HL-60 (cell line): ENCODE data around the gene PTPRN2.

Source experiments
- DNase-seq, 2 experiments: peaks; one replicate each; pipeline ENCODE4 v3.0.0-alpha.2; 2010 to 2020; ENCODE audit warnings: low read depth in 1 of 2, low spot score in 1 of 2
- H3K27ac ChIP-seq: fragments of 250-450 bp; sonication (Bioruptor Pico); replicated peaks from 2 replicates; pipeline ENCODE4 v1.5.1; 2020; ENCODE audit warnings: mild to moderate bottlenecking, moderate library complexity
- H3K27me3 ChIP-seq: fragments of 250-450 bp; sonication (Bioruptor Pico); 2 replicates; pipeline ENCODE4 v1.5.1; 2021; ENCODE audit warnings: mild to moderate bottlenecking, moderate library complexity; ENCODE audit not compliant: insufficient read depth, poor library complexity, severe bottlenecking
- H3K4me3 ChIP-seq: replicated peaks from 2 replicates; pipeline ENCODE4 v1.5.1; 2011; ENCODE audit warnings: mild to moderate bottlenecking, control low read depth, low read length; ENCODE audit not compliant: insufficient read depth
- CTCF ChIP-seq: IDR thresholded peaks from one replicate; pipeline ENCODE4 v1.5.1; 2011; ENCODE audit warnings: low read length, control low read depth, inconsistent platforms; ENCODE audit not compliant: insufficient read depth
- GABPA ChIP-seq: IDR thresholded peaks from 2 replicates; pipeline ENCODE4 v1.6.1; 2012; ENCODE audit warnings: low read depth
- POLR2AphosphoS5 ChIP-seq: IDR thresholded peaks from 2 replicates; pipeline ENCODE4 v1.6.1; 2012; ENCODE audit warnings: low read depth
- REST ChIP-seq: IDR thresholded peaks from 2 replicates; pipeline ENCODE4 v1.6.1; 2012; ENCODE audit warnings: low read depth; ENCODE audit not compliant: insufficient replicate concordance
- SPI1 ChIP-seq: IDR thresholded peaks from 2 replicates; pipeline ENCODE4 v1.6.1; 2012; ENCODE audit warnings: low read depth, mild to moderate bottlenecking, borderline replicate concordance

Gene PTPRN2

GRCh38 chr7:158409120-158409519, 178.5 kb downstream of the PTPRN2 start:
- DNase-seq, result no peak
- Histone ChIP-seq H3K27me3 (no peaks in the 10 kb centered on the region), H3K4me3 (no peak overlapping the region), H3K27ac (no peak overlapping the region)
- TF ChIP-seq CTCF (no peak), POLR2AphosphoS5 (no peak), REST (no peak), GABPA (no peak), SPI1 (no peak)

- Histone ChIP-seq H3K27me3 (no peaks in the 10 kb centered on the region), H3K27ac (no peak overlapping the region), H3K4me3 (no peak overlapping the region)
- no peak for TF ChIP-seq SPI1
- TF ChIP-seq GABPA, result no peak
- no peak for TF ChIP-seq POLR2AphosphoS5
- no peak for TF ChIP-seq REST
- no peak for DNase-seq
Measured at GRCh38 chr7:158408318-158408920, 179.2 kb downstream of the PTPRN2 start.

GRCh38 chr7:158407581-158408317, 179.9 kb downstream of the PTPRN2 start:
- no peak overlapping the region for H3K4me3 ChIP-seq
- H3K27me3 ChIP-seq, result no peaks in the 10 kb centered on the region
- peak; percentile 33 for TF ChIP-seq CTCF
- no peak for TF ChIP-seq POLR2AphosphoS5
- DNase-seq, result peak in 1 of 2 experiments; percentile 20
- no peak overlapping the region for H3K27ac ChIP-seq

- no peaks in the 10 kb centered on the region for H3K27me3 ChIP-seq
- no peak overlapping the region for H3K27ac ChIP-seq
- TF ChIP-seq POLR2AphosphoS5, result no peak
- no peak for TF ChIP-seq GABPA
- no peak overlapping the region for H3K4me3 ChIP-seq
- DNase-seq, result no peak
Measured at GRCh38 chr7:158406801-158407200, 180.8 kb downstream of the PTPRN2 start.

- H3K4me3 ChIP-seq, result no peak overlapping the region
- DNase-seq, result no peak
- H3K27ac ChIP-seq, result no peak overlapping the region
- no peak for TF ChIP-seq GABPA
- TF ChIP-seq POLR2AphosphoS5, result no peak
- no peak for TF ChIP-seq REST
- no peak for TF ChIP-seq CTCF
- TF ChIP-seq SPI1, result no peak
- H3K27me3 ChIP-seq, result no peaks in the 10 kb centered on the region
Measured at GRCh38 chr7:158406364-158406763, 181.3 kb downstream of the PTPRN2 start.
